ENCODE data around the gene ACTL10.

- TF ChIP-seq MAX (CRISPR knock-in tag; IDR thresholded peaks at IDR 0.05) (no peak), ZBTB21 (CRISPR knock-in tag; IDR thresholded peaks at IDR 0.05; ENCODE audit: borderline replicate concordance) (no peak), SP1 (CRISPR knock-in tag; conservative IDR thresholded peaks at IDR 0.05) (no peak), IRF2 (CRISPR knock-in tag; IDR thresholded peaks at IDR 0.05; ENCODE audit: borderline replicate concordance, low read depth) (no peak), ZNF121 (CRISPR knock-in tag; IDR thresholded peaks at IDR 0.05) (no peak), EMX1 (CRISPR knock-in tag; IDR thresholded peaks at IDR 0.05) (no peak), CREB1 (CRISPR knock-in tag; IDR thresholded peaks at IDR 0.05) (no peak), ZNF425 (CRISPR knock-in tag; conservative IDR thresholded peaks at IDR 0.05) (no peak), JAZF1 (CRISPR knock-in tag; IDR thresholded peaks at IDR 0.05) (no peak), NR3C1 (CRISPR knock-in tag; conservative IDR thresholded peaks at IDR 0.05; ENCODE audit: low read depth) (no peak), ATF3 (CRISPR knock-in tag; conservative IDR thresholded peaks at IDR 0.05) (no peak), USF1 (CRISPR knock-in tag; IDR thresholded peaks at IDR 0.05) (no peak), JUN (CRISPR knock-in tag; IDR thresholded peaks at IDR 0.05) (no peak)
- TF ChIP-seq, protein P1, sequence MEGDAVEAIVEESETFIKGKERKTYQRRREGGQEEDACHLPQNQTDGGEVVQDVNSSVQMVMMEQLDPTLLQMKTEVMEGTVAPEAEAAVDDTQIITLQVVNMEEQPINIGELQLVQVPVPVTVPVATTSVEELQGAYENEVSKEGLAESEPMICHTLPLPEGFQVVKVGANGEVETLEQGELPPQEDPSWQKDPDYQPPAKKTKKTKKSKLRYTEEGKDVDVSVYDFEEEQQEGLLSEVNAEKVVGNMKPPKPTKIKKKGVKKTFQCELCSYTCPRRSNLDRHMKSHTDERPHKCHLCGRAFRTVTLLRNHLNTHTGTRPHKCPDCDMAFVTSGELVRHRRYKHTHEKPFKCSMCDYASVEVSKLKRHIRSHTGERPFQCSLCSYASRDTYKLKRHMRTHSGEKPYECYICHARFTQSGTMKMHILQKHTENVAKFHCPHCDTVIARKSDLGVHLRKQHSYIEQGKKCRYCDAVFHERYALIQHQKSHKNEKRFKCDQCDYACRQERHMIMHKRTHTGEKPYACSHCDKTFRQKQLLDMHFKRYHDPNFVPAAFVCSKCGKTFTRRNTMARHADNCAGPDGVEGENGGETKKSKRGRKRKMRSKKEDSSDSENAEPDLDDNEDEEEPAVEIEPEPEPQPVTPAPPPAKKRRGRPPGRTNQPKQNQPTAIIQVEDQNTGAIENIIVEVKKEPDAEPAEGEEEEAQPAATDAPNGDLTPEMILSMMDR (IDR thresholded peaks at IDR 0.05): no peak
These were observed 29.7 kb downstream of the ACTL10 start for GRCh38 chr20:33696448-33696847.

Data from WTC11 (cell line).